Measurements from ENCODE around the gene MRM2. TPM values are rescaled to one million over a fixed set of nuclear protein-coding genes. Genes with fewer than 3 reads are reported as not detected.

Gene MRM2
- total RNA-seq = 25.2 to 26.1 TPM (median 25.3 TPM) in 3 replicates

DNA sequence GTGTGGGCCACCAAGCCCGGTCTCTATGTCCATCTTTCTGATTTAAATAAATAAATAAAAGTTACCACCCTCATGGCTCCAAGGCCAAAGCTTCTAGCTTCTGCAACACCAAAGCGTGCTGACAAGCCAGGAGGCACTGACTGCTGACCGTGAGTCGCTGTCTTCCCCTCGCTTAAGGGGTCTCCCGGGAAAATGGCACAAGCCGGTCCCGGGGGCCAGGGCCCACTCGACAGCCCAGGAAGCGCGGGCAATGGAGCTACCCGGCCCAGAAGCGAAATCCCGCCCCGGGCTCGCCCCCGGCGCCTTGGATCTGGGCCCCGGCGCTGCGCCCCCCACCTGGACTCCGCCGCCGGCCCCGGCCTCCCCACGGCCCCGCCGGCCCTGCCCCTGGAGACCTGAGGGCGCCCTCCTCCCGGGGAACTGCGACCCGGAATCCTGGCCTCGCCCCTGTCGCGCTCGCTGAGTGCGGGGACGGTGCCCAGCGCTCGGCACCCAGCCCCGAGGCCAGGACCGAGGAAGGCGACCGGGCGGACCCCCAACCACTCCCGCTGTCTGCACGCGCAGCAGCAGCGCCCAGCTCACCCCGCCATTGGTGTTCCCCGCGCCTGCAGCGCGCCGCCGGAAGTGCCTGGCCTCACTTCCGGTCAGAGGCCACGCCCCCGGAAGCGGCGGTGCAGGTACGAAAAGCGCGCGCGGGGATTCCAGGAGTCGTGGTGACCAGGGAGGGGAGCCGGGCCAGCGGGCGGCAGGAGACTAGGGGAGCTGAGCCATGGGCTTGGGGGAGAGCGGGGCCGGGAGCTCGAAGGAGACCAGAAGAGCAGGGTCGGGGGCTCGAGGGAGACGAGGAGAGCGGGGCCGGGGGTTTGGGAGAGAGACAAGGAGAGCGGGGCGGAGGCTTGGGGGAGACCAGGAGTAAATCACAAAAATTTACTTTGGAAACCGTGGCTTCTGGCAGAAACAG is at the start of gene MRM2, which contains the start of gene NUDT1:
TSS of gene MRM2 (minus strand) at position 626 of the 961 bp plus-strand sequence. CDS start at position 590, 36 bp downstream.
TSS of gene NUDT1 (plus strand) at position 647 of the 961 bp plus-strand sequence. CDS start 2,349 bp downstream, outside the sequence.
- DNase-seq (ENCODE audit: low spot score in 2 of 2, unreplicated experiment in 2 of 2) = peak; percentile 78 to 85
- peaks cover 8% of the 10 kb centered on the region for H3K4me1 Mint-ChIP-seq
- H3K4me3 Mint-ChIP-seq = peak within 1 kb of the TSS; percentile 91
- H3K27me3 Mint-ChIP-seq (ENCODE audit: low read depth) = no peaks in the 10 kb centered on the region
- TF ChIP-seq, protein P1, sequence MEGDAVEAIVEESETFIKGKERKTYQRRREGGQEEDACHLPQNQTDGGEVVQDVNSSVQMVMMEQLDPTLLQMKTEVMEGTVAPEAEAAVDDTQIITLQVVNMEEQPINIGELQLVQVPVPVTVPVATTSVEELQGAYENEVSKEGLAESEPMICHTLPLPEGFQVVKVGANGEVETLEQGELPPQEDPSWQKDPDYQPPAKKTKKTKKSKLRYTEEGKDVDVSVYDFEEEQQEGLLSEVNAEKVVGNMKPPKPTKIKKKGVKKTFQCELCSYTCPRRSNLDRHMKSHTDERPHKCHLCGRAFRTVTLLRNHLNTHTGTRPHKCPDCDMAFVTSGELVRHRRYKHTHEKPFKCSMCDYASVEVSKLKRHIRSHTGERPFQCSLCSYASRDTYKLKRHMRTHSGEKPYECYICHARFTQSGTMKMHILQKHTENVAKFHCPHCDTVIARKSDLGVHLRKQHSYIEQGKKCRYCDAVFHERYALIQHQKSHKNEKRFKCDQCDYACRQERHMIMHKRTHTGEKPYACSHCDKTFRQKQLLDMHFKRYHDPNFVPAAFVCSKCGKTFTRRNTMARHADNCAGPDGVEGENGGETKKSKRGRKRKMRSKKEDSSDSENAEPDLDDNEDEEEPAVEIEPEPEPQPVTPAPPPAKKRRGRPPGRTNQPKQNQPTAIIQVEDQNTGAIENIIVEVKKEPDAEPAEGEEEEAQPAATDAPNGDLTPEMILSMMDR (IDR thresholded peaks at IDR 0.05; ENCODE audit: unreplicated experiment) = no peak
- H3K27ac Mint-ChIP-seq = peak within 1 kb of the TSS; percentile 95
- peaks cover 12% of the 10 kb centered on the region for H3K36me3 Mint-ChIP-seq
- no peaks in the 10 kb centered on the region for H3K9me3 Mint-ChIP-seq

DNA sequence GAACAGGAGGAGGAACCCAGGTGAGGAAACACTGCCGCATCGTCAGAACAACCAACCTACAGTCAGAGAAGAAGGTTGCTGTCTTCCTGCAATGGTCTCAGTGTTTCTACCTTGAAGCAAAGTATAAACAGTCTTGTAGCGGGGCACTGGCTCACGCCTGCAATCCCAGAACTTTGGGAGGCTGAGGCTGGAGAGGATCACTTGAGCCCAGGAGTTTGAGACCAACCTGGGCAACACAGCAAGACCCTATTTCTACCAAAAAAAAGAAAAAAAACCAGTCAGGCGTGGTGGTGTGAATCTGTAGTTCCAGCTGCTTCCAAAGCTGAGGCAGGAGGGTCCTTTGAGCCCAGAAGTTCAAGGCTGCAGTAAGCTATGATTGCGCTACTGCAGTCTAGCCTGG is 48.9 kb upstream of the MRM2 start:
- Mint-ChIP-seq H3K27ac (no peak overlapping the region), H3K4me1 (no peaks in the 10 kb centered on the region), H3K36me3 (peaks cover 6% of the 10 kb centered on the region), H3K27me3 (ENCODE audit: low read depth) (no peaks in the 10 kb centered on the region), H3K4me3 (no peak overlapping the region), H3K9me3 (no peaks in the 10 kb centered on the region)
- no peak for DNase-seq (ENCODE audit: low spot score in 2 of 2, unreplicated experiment in 2 of 2)
- TF ChIP-seq, protein P1 (IDR thresholded peaks at IDR 0.05; ENCODE audit: unreplicated experiment) = no peak

GRCh38 chr7:2289621-2290020 is 47.6 kb upstream of the MRM2 start:
- peak overlapping the region; percentile 0 for H3K27ac Mint-ChIP-seq
- no peak for DNase-seq (ENCODE audit: low spot score in 2 of 2, unreplicated experiment in 2 of 2)
- TF ChIP-seq, protein P1 (IDR thresholded peaks at IDR 0.05; ENCODE audit: unreplicated experiment) = no peak
- H3K36me3 Mint-ChIP-seq = peaks cover 6% of the 10 kb centered on the region
- H3K27me3 Mint-ChIP-seq (ENCODE audit: low read depth) = no peaks in the 10 kb centered on the region
- H3K9me3 Mint-ChIP-seq = no peaks in the 10 kb centered on the region
- no peak overlapping the region for H3K4me3 Mint-ChIP-seq
- H3K4me1 Mint-ChIP-seq = no peaks in the 10 kb centered on the region

DNA sequence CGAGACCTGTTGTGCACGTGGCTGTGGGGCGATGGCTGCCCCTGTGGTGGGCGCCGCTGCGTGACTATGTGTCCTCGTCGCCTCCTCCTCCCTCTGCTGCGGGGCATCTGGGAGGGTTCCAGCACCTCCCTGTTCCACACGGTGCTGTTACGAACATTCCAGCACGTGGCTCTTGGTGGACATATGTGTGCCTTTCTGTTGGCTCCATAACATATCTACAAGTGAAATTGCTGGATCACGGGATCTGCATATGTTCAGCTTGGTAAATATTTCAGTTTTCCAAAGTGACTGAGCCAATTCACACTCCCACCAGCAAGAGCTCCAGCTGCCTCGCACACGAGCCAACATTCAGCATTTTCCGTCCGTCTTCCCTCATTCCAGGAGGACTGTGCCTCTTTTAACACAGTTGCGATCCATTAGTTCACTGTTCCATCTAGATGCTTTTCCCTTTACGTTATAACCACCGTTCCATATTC is 47.1 kb upstream of the MRM2 start:
- H3K9me3 Mint-ChIP-seq = no peaks in the 10 kb centered on the region
- H3K4me3 Mint-ChIP-seq = no peak overlapping the region
- H3K4me1 Mint-ChIP-seq = no peaks in the 10 kb centered on the region
- no peak for DNase-seq (ENCODE audit: low spot score in 2 of 2, unreplicated experiment in 2 of 2)
- H3K27ac Mint-ChIP-seq = peak overlapping the region; percentile 0
- no peaks in the 10 kb centered on the region for H3K27me3 Mint-ChIP-seq (ENCODE audit: low read depth)
- TF ChIP-seq, protein P1 (IDR thresholded peaks at IDR 0.05; ENCODE audit: unreplicated experiment) = no peak
- H3K36me3 Mint-ChIP-seq = peaks cover 6% of the 10 kb centered on the region

- peaks cover 6% of the 10 kb centered on the region for H3K36me3 Mint-ChIP-seq
- no peak overlapping the region for H3K27ac Mint-ChIP-seq
- no peaks in the 10 kb centered on the region for H3K4me1 Mint-ChIP-seq
- TF ChIP-seq, protein P1 (IDR thresholded peaks at IDR 0.05; ENCODE audit: unreplicated experiment) = no peak
- H3K9me3 Mint-ChIP-seq = no peaks in the 10 kb centered on the region
- H3K4me3 Mint-ChIP-seq = no peak overlapping the region
- DNase-seq (ENCODE audit: low spot score in 2 of 2, unreplicated experiment in 2 of 2) = no peak
- H3K27me3 Mint-ChIP-seq (ENCODE audit: low read depth) = no peaks in the 10 kb centered on the region
Observed at GRCh38 chr7:2288503-2288902, 46.5 kb upstream of the MRM2 start.
